GM23248 (cell line): ENCODE data around the gene MAP3K7CL.

ENCODE experiments used
- EZH2 ChIP-seq: fragments of 200-600 bp; sonication (generic); IDR thresholded peaks from 2 replicates; pipeline ENCODE4 v1.6.1; 2018; ENCODE audit warnings: antibody characterized with exemption, mild to moderate bottlenecking; ENCODE audit not compliant: insufficient read depth, poor library complexity, severe bottlenecking
- EZH2phosphoT487 ChIP-seq: fragments of 200-600 bp; sonication (generic); IDR thresholded peaks from 2 replicates; pipeline ENCODE4 v1.6.1; 2018; ENCODE audit warnings: antibody characterized with exemption, moderate library complexity, mild to moderate bottlenecking, low read depth; ENCODE audit not compliant: insufficient read depth

GRCh38 chr21:29221253-29221744 lies 90.9 kb downstream of the MAP3K7CL start:
- no peak for TF ChIP-seq EZH2
- no peak for TF ChIP-seq EZH2phosphoT487
